ENCODE data around the gene ADAMTS14.

GRCh38 chr10:70683940-70684339 is 11.6 kb downstream of the ADAMTS14 start:
- TF ChIP-seq CTCF (IDR thresholded peaks at IDR 0.05; ENCODE audit: low read length) (no peak), EZH2phosphoT487 (IDR thresholded peaks at IDR 0.05; ENCODE audit: low read length) (no peak)
